Ovary (tissue), 10 donors: ENCODE data around the gene RNF17. TPM values are rescaled to one million over a fixed set of nuclear protein-coding genes. Genes with fewer than 3 reads are reported as not detected.

Experiments
- DNase-seq, 5 donors: peaks; one replicate each; pipeline ENCODE4 v3.0.0-alpha.2; 2019 to 2020
- H3K27ac ChIP-seq, 2 donors: fragments of 200-600 bp; one replicate each; pipeline versions ENCODE4 v1.5.1 to v1.8.0; 2019 to 2022
- H3K27me3 ChIP-seq: fragments of 200-600 bp; one replicate; pipeline ENCODE4 v1.8.0; 2022
- H3K36me3 ChIP-seq: fragments of 200-600 bp; sonication (generic); one replicate; pipeline ENCODE4 v1.5.1; 2019
- H3K4me1 ChIP-seq: one replicate; pipeline ENCODE4 v1.8.1; 2013; ENCODE audit warnings: mild to moderate bottlenecking, moderate library complexity; ENCODE audit not compliant: insufficient read depth
- H3K4me3 ChIP-seq: fragments of 200-600 bp; sonication (generic); one replicate; pipeline ENCODE4 v1.5.1; 2017
- H3K9me3 ChIP-seq, 2 donors: fragments of 200-600 bp in 1 of 2; sonication (generic) in 1 of 2; one replicate each; pipeline versions ENCODE4 v1.5.1 to v1.8.1; 2013 to 2019; ENCODE audit warnings: mild to moderate bottlenecking in 1 of 2, moderate library complexity in 1 of 2
- EP300 ChIP-seq: sonication (generic); formaldehyde crosslinking; IDR thresholded peaks from one replicate; pipeline ENCODE4 v1.6.1; 2017; ENCODE audit warnings: antibody characterized with exemption
- POLR2A ChIP-seq: fragments of 450-650 bp; IDR thresholded peaks from one replicate; pipeline ENCODE4 v1.6.1; 2017; ENCODE audit warnings: antibody characterized with exemption, mild to moderate bottlenecking, moderate library complexity
- WGBS, 3 donors: extraction: QIAGEN DNeasy Blood & Tissue Kit in 1 of 3; methylation state at CpG; one replicate each; pipeline versions ENCODE4 v1.1.5 to v1.1.7; 2013 to 2017; 5-methylcytosine and 5-hydroxymethylcytosine counted together
- intact Hi-C, 4 donors: fragments of 100-400 bp; cut with DNase I; formaldehyde crosslinking; loops; one replicate each; pipeline versions ENCODE4 v1.11.0 to v1.15.1; 2022 to 2023
- long read RNA-seq, 3 donors: library from polyadenylated mRNA in 2 of 3; unstranded in 2 of 3; transcript quantifications; one replicate each; pipeline ENCODE4 v2.0.0 and lab custom pipeline, GENCODE V29; 2021 to 2026
- polyA plus RNA-seq, 2 donors: library from polyadenylated mRNA; stranded (reverse); fragments of 200-250 nt in 1 of 2; fragments of 350-450 nt in 1 of 2; fragmentation: Illumina TruSeq in 1 of 2; extraction: RNeasy Lipid Tissue Mini Kit (QIAGEN cat#74804) in 1 of 2; gene quantifications; one replicate each; pipeline ENCODE4 v1.2.3, GENCODE V29; 2013 to 2014
- total RNA-seq, 7 donors: library from RNA; depleted of rRNA in 2 of 7; stranded (reverse); fragments of >200 nt in 2 of 7; fragmentation: NEBNext Ultra II Directional in 3 of 7; extraction: Animal tissue kit (Norgen Biotek cat#: 25700) in 3 of 7; gene quantifications; one replicate each; pipeline versions ENCODE4 v1.1.0 to v1.2.4, GENCODE V29; 2016 to 2023
- TF ChIP-seq, protein P1 (sequence below), 3 donors: fragments of 450-650 bp in 2 of 3; fragments of 200-600 bp in 1 of 3; IDR thresholded peaks; one replicate each; pipeline versions ENCODE4 v1.5.1 to v1.8.0; 2016 to 2022; ENCODE audit warnings: antibody characterized with exemption in 3 of 3, mild to moderate bottlenecking in 1 of 3
- donor health status: DM: no; HTN: no; CAD: no; lungs with moderate emphysema.
- donor health status: DM: no; HTN: no; CAD: no.
- donor health status: Bipolar disorder and iron deficiency.
- donor health status: DM: yes; HTN: yes; CAD: no.
- donor health status: DM: no; HTN: no; CAD: no.
- donor health status: DM: yes; HTN: yes; CAD: no.

RNF17 gene, protein sequence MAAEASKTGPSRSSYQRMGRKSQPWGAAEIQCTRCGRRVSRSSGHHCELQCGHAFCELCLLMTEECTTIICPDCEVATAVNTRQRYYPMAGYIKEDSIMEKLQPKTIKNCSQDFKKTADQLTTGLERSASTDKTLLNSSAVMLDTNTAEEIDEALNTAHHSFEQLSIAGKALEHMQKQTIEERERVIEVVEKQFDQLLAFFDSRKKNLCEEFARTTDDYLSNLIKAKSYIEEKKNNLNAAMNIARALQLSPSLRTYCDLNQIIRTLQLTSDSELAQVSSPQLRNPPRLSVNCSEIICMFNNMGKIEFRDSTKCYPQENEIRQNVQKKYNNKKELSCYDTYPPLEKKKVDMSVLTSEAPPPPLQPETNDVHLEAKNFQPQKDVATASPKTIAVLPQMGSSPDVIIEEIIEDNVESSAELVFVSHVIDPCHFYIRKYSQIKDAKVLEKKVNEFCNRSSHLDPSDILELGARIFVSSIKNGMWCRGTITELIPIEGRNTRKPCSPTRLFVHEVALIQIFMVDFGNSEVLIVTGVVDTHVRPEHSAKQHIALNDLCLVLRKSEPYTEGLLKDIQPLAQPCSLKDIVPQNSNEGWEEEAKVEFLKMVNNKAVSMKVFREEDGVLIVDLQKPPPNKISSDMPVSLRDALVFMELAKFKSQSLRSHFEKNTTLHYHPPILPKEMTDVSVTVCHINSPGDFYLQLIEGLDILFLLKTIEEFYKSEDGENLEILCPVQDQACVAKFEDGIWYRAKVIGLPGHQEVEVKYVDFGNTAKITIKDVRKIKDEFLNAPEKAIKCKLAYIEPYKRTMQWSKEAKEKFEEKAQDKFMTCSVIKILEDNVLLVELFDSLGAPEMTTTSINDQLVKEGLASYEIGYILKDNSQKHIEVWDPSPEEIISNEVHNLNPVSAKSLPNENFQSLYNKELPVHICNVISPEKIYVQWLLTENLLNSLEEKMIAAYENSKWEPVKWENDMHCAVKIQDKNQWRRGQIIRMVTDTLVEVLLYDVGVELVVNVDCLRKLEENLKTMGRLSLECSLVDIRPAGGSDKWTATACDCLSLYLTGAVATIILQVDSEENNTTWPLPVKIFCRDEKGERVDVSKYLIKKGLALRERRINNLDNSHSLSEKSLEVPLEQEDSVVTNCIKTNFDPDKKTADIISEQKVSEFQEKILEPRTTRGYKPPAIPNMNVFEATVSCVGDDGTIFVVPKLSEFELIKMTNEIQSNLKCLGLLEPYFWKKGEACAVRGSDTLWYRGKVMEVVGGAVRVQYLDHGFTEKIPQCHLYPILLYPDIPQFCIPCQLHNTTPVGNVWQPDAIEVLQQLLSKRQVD (N-terminal part only)
- under 1 TPM in 1 of 7 donors, not detected in 6; 0.71 TPM for total RNA-seq
- under 1 TPM in 1 of 2 donors, not detected in 1; 0.28 TPM for polyA plus RNA-seq
- long read RNA-seq, donor 1, partial matches to known transcripts, result 0 of 2 reads
- long read RNA-seq, donor 1, other reads (novel, unspliced or antisense), result 2 of 2 reads
- long read RNA-seq, donor 2, full-length matches to known transcripts, result 1 of 1 reads
- long read RNA-seq, donor 2, partial matches to known transcripts, result 0 of 1 reads
- long read RNA-seq, donor 2, other reads (novel, unspliced or antisense), result 0 of 1 reads
- long read RNA-seq, donor 3, result 0 reads

DNA sequence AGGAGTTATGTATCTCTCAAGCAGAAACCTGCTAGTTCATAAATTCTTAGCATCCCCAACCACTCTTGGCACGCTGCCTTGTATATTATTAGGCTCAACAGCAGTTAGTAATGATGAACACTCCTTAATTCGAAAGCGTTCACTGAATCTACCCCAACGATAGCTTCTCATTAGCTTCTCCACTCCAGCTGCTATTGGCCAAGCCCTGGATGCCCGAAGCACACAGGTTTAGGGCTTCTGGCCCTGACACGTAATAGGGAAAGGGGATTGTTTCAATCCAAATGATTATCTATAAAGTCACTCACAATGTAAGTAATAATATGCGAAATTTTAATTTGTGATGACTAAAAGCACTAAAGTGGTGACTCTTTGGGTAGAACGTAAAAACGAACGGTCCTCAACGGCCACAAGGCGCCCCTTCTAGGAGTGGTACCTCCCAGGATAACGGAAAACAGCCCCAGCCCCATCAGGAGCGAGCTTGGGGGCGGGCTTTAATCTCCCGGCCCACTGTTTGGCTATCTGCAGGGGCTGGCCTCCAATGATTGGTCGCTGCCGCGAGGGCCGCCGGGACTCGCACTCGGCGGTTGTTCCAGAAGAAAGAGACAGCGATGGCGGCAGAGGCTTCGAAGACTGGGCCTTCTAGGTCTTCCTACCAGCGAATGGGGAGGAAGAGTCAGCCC is at the start of gene RNF17:
Gene RNF17, plus strand, starts transcription at position 574 of the 680 bp plus-strand sequence. Its CDS starts 35 bp downstream, at position 609.
- Histone ChIP-seq H3K9me3 (no peaks in the 10 kb centered on the region), H3K27me3 (no peaks in the 10 kb centered on the region), H3K4me1 (no peaks in the 10 kb centered on the region), H3K4me3 (no peak within 1 kb of the TSS), H3K36me3 (no peaks in the 10 kb centered on the region), H3K27ac (no peak within 1 kb of the TSS)
- DNase-seq, result no peak
- WGBS, 3 donors, result 88 to 90% (median 89%) methylated on average over 28 of the region's 28 CpGs
- intact Hi-C loops, result no loop called here
- TF ChIP-seq POLR2A (no peak), EP300 (no peak)
- TF ChIP-seq, protein P1, sequence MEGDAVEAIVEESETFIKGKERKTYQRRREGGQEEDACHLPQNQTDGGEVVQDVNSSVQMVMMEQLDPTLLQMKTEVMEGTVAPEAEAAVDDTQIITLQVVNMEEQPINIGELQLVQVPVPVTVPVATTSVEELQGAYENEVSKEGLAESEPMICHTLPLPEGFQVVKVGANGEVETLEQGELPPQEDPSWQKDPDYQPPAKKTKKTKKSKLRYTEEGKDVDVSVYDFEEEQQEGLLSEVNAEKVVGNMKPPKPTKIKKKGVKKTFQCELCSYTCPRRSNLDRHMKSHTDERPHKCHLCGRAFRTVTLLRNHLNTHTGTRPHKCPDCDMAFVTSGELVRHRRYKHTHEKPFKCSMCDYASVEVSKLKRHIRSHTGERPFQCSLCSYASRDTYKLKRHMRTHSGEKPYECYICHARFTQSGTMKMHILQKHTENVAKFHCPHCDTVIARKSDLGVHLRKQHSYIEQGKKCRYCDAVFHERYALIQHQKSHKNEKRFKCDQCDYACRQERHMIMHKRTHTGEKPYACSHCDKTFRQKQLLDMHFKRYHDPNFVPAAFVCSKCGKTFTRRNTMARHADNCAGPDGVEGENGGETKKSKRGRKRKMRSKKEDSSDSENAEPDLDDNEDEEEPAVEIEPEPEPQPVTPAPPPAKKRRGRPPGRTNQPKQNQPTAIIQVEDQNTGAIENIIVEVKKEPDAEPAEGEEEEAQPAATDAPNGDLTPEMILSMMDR (IDR thresholded peaks at IDR 0.05), result no peak

DNA sequence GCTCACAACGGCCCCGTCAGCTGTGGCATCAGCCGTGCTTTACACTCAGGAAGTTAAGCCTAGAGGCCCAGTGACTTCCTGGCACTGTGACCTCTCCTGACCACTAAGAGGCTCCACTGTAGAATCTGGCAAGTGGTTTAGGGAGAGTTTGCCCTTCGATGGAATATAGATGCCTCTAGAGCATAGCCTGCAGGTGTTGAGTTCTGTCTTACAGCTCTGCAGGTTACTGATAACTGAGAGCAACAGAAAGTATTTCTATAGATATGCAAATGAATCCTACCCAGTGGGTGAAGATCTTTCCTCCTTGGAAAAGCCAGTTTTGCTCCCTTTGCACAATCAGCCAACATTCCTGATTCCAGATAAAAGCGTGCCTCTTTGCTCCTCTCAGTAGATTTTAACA is 48.0 kb upstream of the RNF17 start:
- H3K36me3 ChIP-seq, result no peaks in the 10 kb centered on the region
- intact Hi-C loops, result no loop called here
- no peak for DNase-seq
- no peaks in the 10 kb centered on the region for H3K27me3 ChIP-seq
- no peaks in the 10 kb centered on the region for H3K9me3 ChIP-seq
- H3K27ac ChIP-seq, result no peak overlapping the region
- 38 to 54% (median 49%) methylated on average over 5 of the region's 5 CpGs for WGBS, 3 donors
- H3K4me3 ChIP-seq, result no peak overlapping the region
- no peak for TF ChIP-seq POLR2A
- TF ChIP-seq EP300, result no peak
- TF ChIP-seq, protein P1 (IDR thresholded peaks at IDR 0.05), result no peak
- H3K4me1 ChIP-seq, result no peaks in the 10 kb centered on the region

DNA sequence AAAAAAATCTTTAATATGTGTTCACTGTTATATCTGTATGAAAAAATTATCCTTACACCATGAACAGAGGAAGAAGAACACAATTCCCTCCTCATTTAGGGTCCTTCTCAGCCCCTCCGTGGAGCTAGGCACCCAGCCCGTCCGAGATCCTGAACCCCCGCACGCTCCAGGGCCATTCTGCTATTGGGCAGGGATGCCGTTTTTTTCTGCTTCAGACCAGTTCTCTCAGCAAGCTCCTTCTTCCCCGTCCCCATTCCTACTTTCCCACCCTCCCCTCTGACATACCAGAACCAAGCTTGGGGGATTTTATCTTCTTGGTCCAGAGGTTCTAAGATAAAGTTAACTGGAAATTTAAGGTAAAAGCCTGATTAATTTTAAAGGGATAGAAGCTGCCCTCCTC is 47.5 kb upstream of the RNF17 start:
- Histone ChIP-seq H3K36me3 (no peaks in the 10 kb centered on the region), H3K27ac (no peak overlapping the region), H3K9me3 (no peaks in the 10 kb centered on the region), H3K4me3 (no peak overlapping the region), H3K4me1 (no peaks in the 10 kb centered on the region), H3K27me3 (no peaks in the 10 kb centered on the region)
- TF ChIP-seq EP300 (no peak), POLR2A (no peak)
- TF ChIP-seq, protein P1 (IDR thresholded peaks at IDR 0.05), result no peak
- WGBS, 3 donors, result 14 to 32% (median 28%) methylated on average over 7 of the region's 7 CpGs
- no peak for DNase-seq
- intact Hi-C loops, result no loop called here
